NT2/D1 (cell line): ENCODE data around the gene CDH4.

Experiments used
- DNase-seq: peaks from one replicate; pipeline ENCODE4 v3.0.0-alpha.2; 2011; ENCODE audit warnings: low read depth, low spot score
- H3K27me3 ChIP-seq: 2 replicates; pipeline ENCODE4 v1.6.0; 2011; ENCODE audit warnings: mild to moderate bottlenecking; ENCODE audit not compliant: insufficient read length, insufficient read depth
- H3K36me3 ChIP-seq: 2 replicates; pipeline ENCODE4 v1.6.1; 2011; ENCODE audit warnings: mild to moderate bottlenecking, low read length, mixed read lengths; ENCODE audit not compliant: insufficient read depth, insufficient read length
- H3K4me1 ChIP-seq: 2 replicates; pipeline ENCODE4 v1.5.1; 2011; ENCODE audit not compliant: insufficient read depth, insufficient read length
- H3K4me3 ChIP-seq: 2 replicates; pipeline ENCODE4 v1.5.1; 2011; ENCODE audit warnings: low read depth; ENCODE audit not compliant: insufficient read length
- H3K9ac ChIP-seq: 2 replicates; pipeline ENCODE4 v1.6.0; 2011; ENCODE audit warnings: low read depth; ENCODE audit not compliant: insufficient read length
- H3K9me3 ChIP-seq: 2 replicates; pipeline ENCODE4 v1.5.1; 2011; ENCODE audit warnings: mild to moderate bottlenecking, low read length; ENCODE audit not compliant: insufficient read depth
- SUZ12 ChIP-seq: IDR thresholded peaks from 2 replicates; pipeline ENCODE4 v1.6.1; 2011; ENCODE audit not compliant: insufficient read length, insufficient read depth; ENCODE audit errors: extremely low read depth
- YY1 ChIP-seq: IDR thresholded peaks from 2 replicates; pipeline ENCODE4 v1.6.1; 2011; ENCODE audit not compliant: insufficient read length, insufficient read depth
- ZNF274 ChIP-seq: IDR thresholded peaks from 2 replicates; pipeline ENCODE4 v1.6.1; 2011; ENCODE audit warnings: mild to moderate bottlenecking, low read depth, low read length

CDH4 gene

DNA sequence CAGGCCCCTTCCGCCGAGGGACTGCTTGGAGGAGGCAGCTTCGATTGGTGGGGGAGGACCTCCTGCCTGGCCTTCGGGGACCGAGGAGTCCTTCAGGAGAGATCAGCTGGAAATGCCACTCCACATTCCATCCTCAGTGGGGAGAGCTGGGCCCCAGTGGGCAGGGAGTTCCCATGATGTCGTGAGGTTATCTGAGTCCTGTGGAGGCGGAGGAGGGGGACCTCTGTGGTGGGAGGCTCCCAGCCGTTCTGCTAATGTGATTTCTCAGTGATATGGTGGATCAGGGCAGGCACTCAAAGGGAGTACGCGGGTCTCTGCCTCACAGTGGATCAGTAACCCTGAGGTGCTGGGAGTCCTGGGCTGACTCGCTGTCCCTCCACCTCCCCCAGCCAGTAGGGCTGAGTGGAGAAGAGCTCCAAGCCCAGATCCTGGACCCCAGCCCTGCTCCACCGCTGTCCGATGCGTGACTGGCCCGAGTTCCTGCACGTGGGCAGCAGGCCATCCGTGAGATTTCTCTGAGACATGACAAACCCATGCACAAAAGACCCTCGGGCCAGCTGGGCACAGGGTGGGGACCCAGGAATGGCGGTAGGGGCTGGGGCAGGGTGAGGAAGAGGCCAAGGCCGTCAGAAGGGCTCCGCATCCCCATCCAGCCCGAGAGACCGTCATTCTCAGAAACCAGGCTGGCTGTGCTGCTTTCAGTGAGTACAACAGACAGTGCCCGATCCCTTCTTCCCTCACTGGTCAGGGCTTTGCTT, 617.9 kb downstream of the CDH4 start:
- H3K4me1 ChIP-seq, result peaks cover 2% of the 10 kb centered on the region
- TF ChIP-seq SUZ12 (no peak), ZNF274 (no peak), YY1 (no peak)
- peaks cover 19% of the 10 kb centered on the region for H3K9me3 ChIP-seq
- no peaks in the 10 kb centered on the region for H3K36me3 ChIP-seq
- H3K9ac ChIP-seq, result no peak overlapping the region
- peaks cover 81% of the 10 kb centered on the region for H3K27me3 ChIP-seq
- H3K4me3 ChIP-seq, result no peak overlapping the region
- no peak for DNase-seq

DNA sequence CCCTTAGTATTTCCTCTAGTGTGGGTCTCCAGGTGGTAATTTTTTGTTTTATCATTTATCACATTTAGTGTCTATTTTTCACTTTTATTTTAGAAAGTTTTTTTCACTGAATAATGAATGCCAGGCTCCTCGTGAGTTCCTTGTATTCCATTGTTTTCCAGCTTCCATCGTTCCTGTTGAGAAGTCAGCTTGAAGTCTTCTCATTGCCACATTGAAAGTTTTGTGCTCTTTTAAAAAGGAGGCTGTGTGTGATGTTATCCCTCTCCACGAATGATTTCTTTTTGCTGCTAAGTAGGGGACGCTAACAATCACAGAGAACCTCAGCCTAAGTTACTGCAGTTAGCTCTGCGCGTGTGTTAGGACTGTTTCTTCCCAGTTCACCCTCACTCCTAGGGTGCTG, 619.1 kb downstream of the CDH4 start:
- no peak for TF ChIP-seq YY1
- TF ChIP-seq ZNF274, result no peak
- no peak for TF ChIP-seq SUZ12

DNA sequence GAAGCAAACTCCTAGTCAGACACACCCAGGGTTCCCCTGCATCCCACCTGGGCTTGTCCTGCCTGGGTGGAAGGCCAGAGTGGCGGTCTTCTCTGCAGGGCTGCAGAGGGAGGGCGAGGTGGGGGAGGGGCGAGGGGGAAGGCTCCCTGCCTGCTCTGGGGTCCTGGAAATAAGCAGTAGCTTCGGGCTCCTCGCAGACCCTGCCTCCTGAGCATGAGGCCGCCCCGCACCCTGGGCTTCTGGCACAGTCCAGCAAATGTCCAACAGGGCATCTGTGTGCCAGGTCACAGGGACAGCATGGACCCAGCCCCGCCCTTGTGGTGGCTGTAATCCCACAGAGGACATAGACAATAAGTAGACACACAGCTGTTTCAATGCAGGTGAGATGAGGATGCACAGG, 619.9 kb downstream of the CDH4 start:
- Histone ChIP-seq H3K27me3 (peaks cover 68% of the 10 kb centered on the region), H3K4me1 (peaks cover 5% of the 10 kb centered on the region), H3K36me3 (no peaks in the 10 kb centered on the region), H3K4me3 (no peak overlapping the region), H3K9ac (no peak overlapping the region), H3K9me3 (peaks cover 19% of the 10 kb centered on the region)
- DNase-seq, result no peak
- TF ChIP-seq YY1 (no peak), SUZ12 (no peak), ZNF274 (no peak)

More for the DNA sequence above, 619.1 kb downstream of the CDH4 start:
- Histone ChIP-seq H3K27me3 (peaks cover 74% of the 10 kb centered on the region), H3K36me3 (no peaks in the 10 kb centered on the region), H3K4me1 (peaks cover 5% of the 10 kb centered on the region), H3K4me3 (no peak overlapping the region), H3K9me3 (peaks cover 19% of the 10 kb centered on the region), H3K9ac (no peak overlapping the region)
- no peak for DNase-seq

GRCh38 chr20:61872371-61872900, 620.4 kb downstream of the CDH4 start:
- Histone ChIP-seq H3K4me1 (peaks cover 5% of the 10 kb centered on the region), H3K4me3 (no peak overlapping the region), H3K27me3 (peaks cover 63% of the 10 kb centered on the region), H3K9ac (no peak overlapping the region), H3K9me3 (peaks cover 19% of the 10 kb centered on the region), H3K36me3 (no peaks in the 10 kb centered on the region)
- no peak for TF ChIP-seq ZNF274
- TF ChIP-seq SUZ12, result no peak
- TF ChIP-seq YY1, result no peak
- no peak for DNase-seq

DNA sequence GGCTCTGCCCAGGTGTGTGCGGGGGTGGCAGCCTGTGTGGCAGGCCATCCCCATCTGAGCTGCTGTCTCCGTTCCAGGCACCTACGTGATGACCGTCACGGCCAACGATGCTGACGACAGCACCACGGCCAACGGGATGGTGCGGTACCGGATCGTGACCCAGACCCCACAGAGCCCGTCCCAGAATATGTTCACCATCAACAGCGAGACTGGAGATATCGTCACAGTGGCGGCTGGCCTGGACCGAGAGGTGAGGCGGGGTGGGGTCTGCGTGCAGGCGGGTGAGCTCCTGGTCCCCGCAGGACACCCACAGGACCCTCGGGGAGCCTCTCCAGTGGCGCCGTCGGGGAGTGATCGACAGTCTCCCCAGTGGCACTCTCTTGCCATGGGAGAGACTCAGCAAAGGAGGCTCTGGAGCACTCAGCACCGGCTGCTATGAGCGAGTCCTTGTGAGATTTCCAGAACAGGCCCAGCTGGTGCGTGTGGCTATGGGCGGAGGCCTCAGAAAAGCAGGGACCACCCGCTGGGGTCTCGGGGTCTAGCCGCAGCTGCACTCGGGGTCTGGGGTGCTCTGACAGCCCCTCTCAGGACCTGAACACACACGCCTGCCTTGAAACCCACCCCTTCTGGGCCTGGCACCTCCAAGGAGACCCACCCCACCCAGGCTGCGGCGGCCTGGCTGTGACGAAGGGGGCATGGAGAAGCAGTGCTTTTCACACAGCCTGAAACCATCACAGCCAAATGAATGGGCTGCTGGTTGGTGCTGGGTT, 621.8 kb downstream of the CDH4 start:
- Histone ChIP-seq H3K9ac (no peak overlapping the region), H3K4me1 (peaks cover 9% of the 10 kb centered on the region), H3K9me3 (peaks cover 19% of the 10 kb centered on the region), H3K27me3 (peaks cover 58% of the 10 kb centered on the region), H3K36me3 (no peaks in the 10 kb centered on the region), H3K4me3 (no peak overlapping the region)
- TF ChIP-seq YY1, result no peak
- TF ChIP-seq SUZ12, result no peak
- no peak for TF ChIP-seq ZNF274
- no peak for DNase-seq

GRCh38 chr20:61874421-61875068, 622.5 kb downstream of the CDH4 start:
- Histone ChIP-seq H3K4me1 (peaks cover 9% of the 10 kb centered on the region), H3K9ac (peak overlapping the region; percentile 6), H3K36me3 (no peaks in the 10 kb centered on the region), H3K9me3 (peaks cover 19% of the 10 kb centered on the region), H3K27me3 (peaks cover 51% of the 10 kb centered on the region), H3K4me3 (no peak overlapping the region)
- peak; percentile 51 for DNase-seq
- no peak for TF ChIP-seq YY1
- no peak for TF ChIP-seq SUZ12
- no peak for TF ChIP-seq ZNF274
